Panc1 (cell line): ENCODE results near the gene DPH1. TPM values are rescaled to one million over a fixed set of nuclear protein-coding genes. Genes with fewer than 3 reads are reported as not detected.

Experiments
- ATAC-seq: fragments of 200-7000 bp; cut with Tn5 transposase; 2 replicates; pipeline ENCODE4 v1.9.1; 2020; ENCODE audit warnings: mild to moderate bottlenecking, moderate library complexity
- BruUV-seq: library from RNA; stranded (reverse); fragments of 400-500 nt; replicated peaks from 2 replicates; lab custom pipeline; 2021; lab: Mats Ljungman, UMichigan
- CTCF ChIA-PET: fragments of 300-600 bp; sonication (Branson Sonifier 250); formaldehyde crosslinking; loops from one replicate; lab custom pipeline; 2022; ENCODE audit warnings: antibody characterized with exemption; lab: Charles Lee
- POLR2A ChIA-PET: fragments of 300-600 bp; sonication (Branson Sonifier 250); formaldehyde crosslinking; loops from one replicate; lab custom pipeline; 2022; ENCODE audit warnings: antibody characterized with exemption; lab: Charles Lee
- DNase-seq: peaks from one replicate; pipeline ENCODE4 v3.0.0-alpha.2; 2010; ENCODE audit warnings: low read depth, low spot score
- H3K27ac ChIP-seq: 2 replicates; pipeline ENCODE4 v1.5.1; 2011; ENCODE audit warnings: mild to moderate bottlenecking, low read length, inconsistent platforms
- H3K27me3 ChIP-seq: fragments of 200-500 bp; sonication (Bioruptor generic); 2 replicates; pipeline ENCODE4 v1.6.0; 2014; ENCODE audit warnings: low read length, inconsistent platforms; ENCODE audit not compliant: control insufficient read depth, insufficient read depth
- H3K36me3 ChIP-seq: fragments of 200-500 bp; sonication (Bioruptor generic); 2 replicates; pipeline ENCODE4 v1.5.1; 2014; ENCODE audit warnings: inconsistent platforms, mild to moderate bottlenecking, low read length, moderate library complexity; ENCODE audit not compliant: control insufficient read depth, insufficient read depth
- H3K4me1 ChIP-seq: 2 replicates; pipeline ENCODE4 v1.5.1; 2011; ENCODE audit warnings: inconsistent platforms, mild to moderate bottlenecking, low read length, moderate library complexity; ENCODE audit not compliant: control insufficient read depth, insufficient read depth
- H3K4me3 ChIP-seq, 2 experiments: 2 replicates each; pipeline ENCODE4 v1.5.1; 2011 to 2012; ENCODE audit warnings: low read depth in 2 of 2, low read length in 2 of 2, mild to moderate bottlenecking in 2 of 2, inconsistent platforms in 1 of 2, moderate library complexity in 1 of 2
- H3K9me3 ChIP-seq: fragments of 200-500 bp; sonication (Bioruptor generic); 2 replicates; pipeline ENCODE4 v1.5.1; 2014; ENCODE audit warnings: low read depth, mild to moderate bottlenecking, inconsistent platforms, low read length, moderate library complexity; ENCODE audit not compliant: control insufficient read depth, insufficient read depth
- CTCF ChIP-seq: fragments of 450-650 bp; IDR thresholded peaks from 2 replicates; pipeline ENCODE4 v1.5.1; 2017; ENCODE audit warnings: mild to moderate bottlenecking
- POLR2AphosphoS5 ChIP-seq: IDR thresholded peaks from 2 replicates; pipeline ENCODE4 v1.6.1; 2012; ENCODE audit warnings: mild to moderate bottlenecking, low read depth, low read length, moderate library complexity
- REST ChIP-seq, 2 experiments: IDR thresholded peaks; 2 replicates each; pipeline ENCODE4 v1.6.1; 2011 to 2012; ENCODE audit warnings: low read depth in 2 of 2, control low read depth in 1 of 2, low read length in 1 of 2, mild to moderate bottlenecking in 1 of 2, moderate library complexity in 1 of 2; ENCODE audit not compliant: insufficient read depth in 1 of 2
- SIN3A ChIP-seq: IDR thresholded peaks from 2 replicates; pipeline ENCODE4 v1.6.1; 2012; ENCODE audit warnings: low read depth, mild to moderate bottlenecking, low read length, moderate library complexity, borderline replicate concordance; ENCODE audit not compliant: insufficient read depth
- TCF7L2 ChIP-seq: IDR thresholded peaks from 2 replicates; pipeline ENCODE4 v1.6.1; 2011; ENCODE audit warnings: mild to moderate bottlenecking, low read depth, low read length, inconsistent platforms
- in situ Hi-C: cut with HindIII; loops from 2 replicates; pipeline ENCODE4 v1.10.0; 2016; ENCODE audit warnings: low sequenced_read_pairs, low pct_unique_long_range_greater_than_20kb
- intact Hi-C: fragments of 100-400 bp; cut with micrococcal nuclease; formaldehyde crosslinking; loops from one replicate; pipeline ENCODE4 v1.10.0; 2022; ENCODE audit not compliant: unreplicated experiment
- total RNA-seq: library from RNA; stranded (reverse); gene quantifications from one replicate; pipeline ENCODE4 v1.2.1, GENCODE V29; 2021; ENCODE audit not compliant: unreplicated experiment

DPH1 gene
- total RNA-seq, 1 experiment from 2014 or later, result 24.3 TPM

GRCh38 chr17:1997927-1998742, 31.8 kb upstream of the DPH1 start:
- CTCF ChIA-PET, result no interaction called here
- Histone ChIP-seq H3K27ac (no peak overlapping the region), H3K4me3 (peak overlapping the region; percentile 29), H3K27me3 (no peaks in the 10 kb centered on the region), H3K9me3 (no peaks in the 10 kb centered on the region), H3K4me1 (peaks cover 13% of the 10 kb centered on the region; the same call in 1 of the 2 replicates), H3K36me3 (no peaks in the 10 kb centered on the region)
- intact Hi-C loops, result no loop called here
- in situ Hi-C loops, result no loop called here
- ATAC-seq (peak; percentile 22; the same call in 1 of the 2 replicates), DNase-seq (no peak)
- POLR2A ChIA-PET, result interaction anchor here (0.6 kb wide), 1 partner anchor 281 kb away, joined by 3 read pairs; no protein-coding TSS in a partner anchor
- no TSS peak for BruUV-seq
- TF ChIP-seq REST (IDR thresholded peaks at IDR 0.05; ENCODE audit: insufficient read depth in 1 of 2, low read depth in 2 of 2, low read length in 1 of 2), result no peak
- no peak for TF ChIP-seq SIN3A
- no peak for TF ChIP-seq CTCF
- no peak for TF ChIP-seq POLR2AphosphoS5
- no peak for TF ChIP-seq TCF7L2

DNA sequence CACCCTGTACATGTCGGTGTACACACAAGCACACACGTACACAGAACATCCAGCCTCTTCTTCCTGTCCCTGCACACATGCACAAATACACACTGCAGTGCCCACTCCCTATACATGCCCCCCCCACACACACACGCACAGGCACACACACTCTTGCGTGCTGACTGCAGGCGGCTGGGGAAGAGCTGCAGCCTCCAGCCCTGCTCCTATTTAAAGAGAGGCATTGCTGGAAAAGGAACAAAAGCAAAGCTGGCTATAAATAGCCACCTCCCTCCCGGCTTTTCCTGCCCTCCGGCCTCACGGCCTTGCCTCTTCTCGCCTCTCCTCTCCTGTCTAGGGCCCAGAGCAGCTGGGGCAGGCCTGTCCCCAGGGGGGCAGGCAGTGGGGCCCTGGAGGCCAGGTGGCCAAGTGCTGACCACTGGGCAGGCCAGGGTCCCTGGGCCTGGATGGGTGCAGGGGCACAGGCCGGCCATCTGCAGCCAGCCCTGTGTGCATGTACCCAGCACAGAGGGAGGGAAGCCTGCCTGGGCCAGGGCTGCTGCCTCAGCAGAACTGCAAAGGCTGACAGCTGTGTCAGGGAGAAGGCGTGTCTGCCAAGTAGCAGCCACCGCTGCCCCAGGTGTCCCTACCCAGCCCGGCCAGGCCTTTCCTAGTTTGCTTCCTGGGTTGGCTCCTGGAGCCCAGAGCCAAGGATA, 30.2 kb upstream of the DPH1 start:
- ChIA-PET CTCF (interaction anchor here (0.8 kb wide), 1 partner anchor 91 kb away, joined by 3 read pairs; no protein-coding TSS in a partner anchor), POLR2A (no interaction called here)
- Histone ChIP-seq H3K9me3 (no peaks in the 10 kb centered on the region), H3K27me3 (no peaks in the 10 kb centered on the region), H3K4me1 (peaks cover 13% of the 10 kb centered on the region; the same call in 1 of the 2 replicates), H3K27ac (no peak overlapping the region), H3K4me3 (no peak overlapping the region), H3K36me3 (no peaks in the 10 kb centered on the region)
- BruUV-seq, result no TSS peak
- DNase-seq, result no peak
- 0 out of 2 replicates have a peak, but pooled peaks have one; percentile 34 for TF ChIP-seq TCF7L2
- no peak for TF ChIP-seq POLR2AphosphoS5
- in situ Hi-C loops (no loop called here), intact Hi-C loops (no loop called here)
- ATAC-seq, result peak; percentile 79
